CD4-positive, alpha-beta T cell treated with Interleukin-4 for 1 hour (primary cell): Measurements from ENCODE around the gene OXSM.
A peak's percentile ranks its signal among the peaks of the same experiment; 100 is the strongest.

Experiments used
- DNase-seq, 2 donors: peaks; one replicate each; pipeline ENCODE4 v3.0.0-alpha.2; 2020 to 2022

Gene OXSM

GRCh38 chr3:25789596-25790556 is at the start of gene OXSM:
Gene OXSM, plus strand, starts transcription at chr3:25790090. Its CDS starts 931 bp downstream, at chr3:25791021.
- DNase-seq = peak; percentile 91 to 94

GRCh38 chr3:25744470-25744869 is 45.4 kb upstream of the OXSM start:
- DNase-seq = no peak

- no peak for DNase-seq
These were observed 42.9 kb upstream of the OXSM start for GRCh38 chr3:25747033-25747432.

GRCh38 chr3:25748189-25748588 is 41.7 kb upstream of the OXSM start:
- no peak for DNase-seq

GRCh38 chr3:25749031-25749581 is 40.8 kb upstream of the OXSM start:
- no peak for DNase-seq

GRCh38 chr3:25751048-25751447 is 38.8 kb upstream of the OXSM start:
- no peak for DNase-seq

- no peak for DNase-seq
These were observed 38.2 kb upstream of the OXSM start for GRCh38 chr3:25751725-25752124.

- DNase-seq = peak in 1 of 2 donors; percentile 27
These were observed 21.0 kb upstream of the OXSM start for GRCh38 chr3:25768851-25769250.

GRCh38 chr3:25775936-25776335 is 14.0 kb upstream of the OXSM start:
- no peak for DNase-seq

- DNase-seq = no peak
These were observed 9.3 kb upstream of the OXSM start for GRCh38 chr3:25780618-25781017.

- no peak for DNase-seq
These were observed 8.6 kb upstream of the OXSM start for GRCh38 chr3:25781145-25781757.

GRCh38 chr3:25781758-25782594 is 7.9 kb upstream of the OXSM start:
- no peak for DNase-seq

- no peak for DNase-seq
These were observed 7.3 kb upstream of the OXSM start for GRCh38 chr3:25782636-25782937.

GRCh38 chr3:25782938-25783660 is 6.8 kb upstream of the OXSM start, which contains the start of gene NGLY1:
Gene NGLY1, minus strand, starts transcription at chr3:25783443. Its CDS starts 53 bp downstream, at chr3:25783390.
- DNase-seq = peak; percentile 86 to 87

- no peak for DNase-seq
These were observed 6.0 kb upstream of the OXSM start for GRCh38 chr3:25783661-25784512.

GRCh38 chr3:25784971-25785370 is 4.9 kb upstream of the OXSM start:
- no peak for DNase-seq

- DNase-seq = no peak
These were observed 4.1 kb upstream of the OXSM start for GRCh38 chr3:25785826-25786225.

GRCh38 chr3:25787689-25788088 is 2.2 kb upstream of the OXSM start:
- DNase-seq = no peak

GRCh38 chr3:25789209-25789595 is 688 bp upstream of the OXSM start:
- DNase-seq = no peak

GRCh38 chr3:25801786-25802185 is 11.9 kb downstream of the OXSM start:
- DNase-seq = no peak

- DNase-seq = no peak
These were observed 13.9 kb downstream of the OXSM start for GRCh38 chr3:25803833-25804232.
